GM18951 (cell line): ENCODE data around the gene INPP5B.

ENCODE experiments used
- POLR2A ChIP-seq: IDR thresholded peaks from 4 replicates; pipeline ENCODE4 v1.6.1; 2011; ENCODE audit warnings: mild to moderate bottlenecking; ENCODE audit not compliant: insufficient read length, insufficient read depth; ENCODE audit errors: extremely low read depth
- in situ Hi-C: fragments of 300-500 bp; cut with MboI; formaldehyde crosslinking; loops from one replicate; pipeline ENCODE4 v1.12.0; 2022; ENCODE audit warnings: low sequenced_read_pairs, mixed read lengths, inconsistent platforms; ENCODE audit not compliant: unreplicated experiment

The INPP5B gene

DNA sequence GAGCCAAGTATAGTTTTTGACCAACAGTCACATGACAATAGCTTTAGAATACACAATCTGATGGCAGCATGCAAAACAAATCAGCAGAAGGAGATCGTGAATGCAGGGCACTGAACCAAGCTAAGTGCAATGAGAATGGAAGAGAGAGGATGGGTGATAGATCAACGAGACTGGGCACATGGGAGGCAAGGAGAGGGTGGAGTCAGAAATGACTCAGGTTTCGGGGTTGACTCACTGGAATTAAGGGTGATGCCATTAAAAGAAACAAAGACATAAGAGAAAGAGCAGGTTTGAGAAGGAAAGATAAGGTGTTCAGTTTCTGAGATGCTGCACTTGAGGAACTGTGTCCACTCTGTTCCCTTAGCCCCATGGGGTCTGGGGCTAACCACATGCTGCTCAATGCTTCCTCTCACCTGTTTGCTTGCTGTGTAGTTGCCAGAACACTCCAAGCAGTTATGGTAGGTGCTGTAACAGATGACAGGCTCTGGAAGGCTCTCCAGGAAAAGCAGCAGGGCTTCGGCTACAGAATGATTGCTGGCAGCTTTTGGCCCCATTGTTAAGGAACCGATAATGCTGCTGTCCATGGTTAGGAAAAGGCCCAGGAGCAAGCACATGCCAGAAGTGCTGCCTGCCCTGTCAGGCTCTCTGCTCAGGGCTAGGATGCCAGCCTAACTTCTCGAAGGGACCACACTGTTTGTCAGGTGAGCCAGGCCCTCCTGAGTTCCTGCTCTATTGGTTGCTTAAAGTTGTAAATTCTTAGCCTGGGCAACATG is 81.3 kb downstream of the INPP5B start:
- in situ Hi-C loops, result no loop called here
- no peak for TF ChIP-seq POLR2A

DNA sequence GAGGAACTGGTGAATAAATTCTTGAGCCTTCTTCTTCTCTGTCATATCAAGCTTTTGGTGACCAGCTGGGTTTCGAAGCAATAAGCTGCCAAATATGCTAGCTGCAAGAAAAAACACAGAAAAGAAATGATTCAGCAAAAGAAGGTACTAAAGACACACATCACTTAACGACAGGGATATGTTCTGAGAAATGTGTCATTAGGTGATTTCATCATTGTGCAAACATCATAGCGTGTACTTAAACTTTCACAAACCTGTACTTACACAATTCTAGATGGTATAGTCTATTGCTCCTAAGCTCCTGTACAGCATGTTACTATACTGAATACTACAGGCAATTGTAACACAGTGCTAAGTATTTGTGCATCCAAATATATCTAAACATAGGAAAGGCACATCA is 84.5 kb downstream of the INPP5B start:
- TF ChIP-seq POLR2A, result no peak
- in situ Hi-C loops, result no loop called here

DNA sequence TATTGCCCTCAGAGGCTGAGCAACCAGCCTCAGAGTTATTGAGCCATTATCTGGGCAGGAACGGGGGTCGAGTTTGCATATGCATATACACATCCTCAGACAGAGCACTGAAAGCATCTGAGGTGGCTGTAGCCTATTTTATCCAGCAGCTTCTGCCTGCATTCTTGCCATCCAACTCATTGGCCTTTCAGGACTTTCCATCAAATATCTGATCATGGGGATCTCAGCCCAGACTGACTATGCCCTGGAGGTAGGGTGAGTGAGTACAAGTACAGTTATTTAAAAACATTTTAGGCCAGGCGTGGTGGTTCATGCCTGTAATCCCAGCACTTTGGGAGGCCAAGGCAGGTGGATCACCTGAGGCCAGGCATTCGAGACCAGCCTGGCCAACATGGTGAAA is 85.7 kb downstream of the INPP5B start:
- no peak for TF ChIP-seq POLR2A

GRCh38 chr1:37860346-37860666 is 86.5 kb downstream of the INPP5B start:
- no peak for TF ChIP-seq POLR2A
- in situ Hi-C loops, result no loop called here

More for the DNA sequence above, 85.7 kb downstream of the INPP5B start:
- in situ Hi-C loops, result no loop called here

DNA sequence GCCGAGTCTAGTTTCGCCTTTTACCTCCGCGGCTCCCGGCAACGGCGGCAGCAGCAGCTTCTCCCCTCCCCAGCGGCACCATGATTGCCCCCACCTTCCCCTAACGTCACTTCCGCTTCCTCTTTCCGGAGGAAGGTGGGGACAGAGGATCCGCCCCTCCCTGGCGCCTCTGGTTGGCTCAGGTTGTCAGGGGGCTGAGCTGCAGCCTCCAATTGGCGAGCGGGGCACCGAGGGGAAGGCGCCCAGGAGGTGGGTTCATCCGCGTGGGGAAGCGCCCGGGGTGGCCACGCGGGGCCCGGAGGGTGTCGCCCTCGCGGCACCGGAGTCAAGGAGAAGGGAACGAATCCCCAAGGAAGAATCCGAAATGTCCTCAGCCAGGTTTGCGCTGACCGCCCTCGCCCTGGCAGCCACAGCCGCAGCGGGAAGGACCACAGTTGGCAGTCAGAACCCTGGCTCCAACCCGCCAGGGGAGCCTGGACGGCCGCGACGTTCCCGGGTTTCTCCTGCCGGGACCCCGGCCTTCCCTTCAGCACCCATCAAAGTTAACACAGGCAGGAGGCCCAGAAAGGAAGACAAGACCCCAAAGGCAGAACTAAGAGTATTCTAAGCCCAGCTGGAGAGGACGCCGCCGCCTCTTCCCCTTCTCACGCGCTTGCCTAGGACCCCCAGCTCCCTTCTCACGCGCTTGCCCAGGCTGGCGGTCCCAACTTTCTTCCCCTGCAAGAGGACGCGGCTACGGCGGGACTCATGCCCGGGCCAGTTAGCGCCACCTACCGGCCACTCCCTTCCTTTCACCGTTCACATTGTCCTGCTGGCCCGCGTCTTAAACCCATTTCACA is 87.1 kb downstream of the INPP5B start, which contains the start of gene MTF1:
Gene MTF1, minus strand, starts transcription at position 86 of the 839 bp plus-strand sequence. CDS start 1,934 bp downstream, outside the sequence.
- in situ Hi-C loops, result loop anchor here (10.0 kb wide), 1 partner anchor 275 kb away; no protein-coding TSS in a partner anchor
- TF ChIP-seq POLR2A, result peak; percentile 74

- in situ Hi-C loops, result loop anchor here (10.0 kb wide), 1 partner anchor 274 kb away; no protein-coding TSS in a partner anchor
- no peak for TF ChIP-seq POLR2A
These were observed 87.8 kb downstream of the INPP5B start for GRCh38 chr1:37858931-37859506.

- in situ Hi-C loops, result loop anchor here (10.0 kb wide), 1 partner anchor 270 kb away; no protein-coding TSS in a partner anchor
- no peak for TF ChIP-seq POLR2A
These were observed 92.4 kb downstream of the INPP5B start for GRCh38 chr1:37854406-37854805.

- no peak for TF ChIP-seq POLR2A
- in situ Hi-C loops, result loop anchor here (10.0 kb wide), 1 partner anchor 268 kb away; no protein-coding TSS in a partner anchor
These were observed 93.7 kb downstream of the INPP5B start for GRCh38 chr1:37853157-37853556.

DNA sequence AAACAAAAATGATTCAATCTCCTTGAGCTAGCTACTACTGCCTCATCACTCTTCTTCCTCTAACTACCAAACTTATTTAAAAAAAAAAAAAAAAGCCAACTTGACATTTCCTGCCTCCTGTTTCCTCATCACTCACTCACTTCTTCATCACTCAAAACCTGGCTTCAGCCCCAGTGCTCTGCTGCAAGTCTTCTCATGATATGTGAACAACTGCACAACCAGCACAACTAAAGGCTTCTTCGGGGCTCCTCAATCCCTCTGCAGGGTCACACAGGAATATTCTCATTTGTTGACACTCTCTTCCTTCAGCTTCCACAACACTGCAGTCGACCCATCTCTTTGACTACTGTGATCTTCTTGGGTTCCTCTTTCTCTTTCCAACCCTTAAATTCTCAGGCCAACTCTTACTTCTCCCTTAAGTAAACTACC is 95.1 kb downstream of the INPP5B start:
- in situ Hi-C loops, result loop anchor here (10.0 kb wide), 1 partner anchor 267 kb away; no protein-coding TSS in a partner anchor
- no peak for TF ChIP-seq POLR2A

DNA sequence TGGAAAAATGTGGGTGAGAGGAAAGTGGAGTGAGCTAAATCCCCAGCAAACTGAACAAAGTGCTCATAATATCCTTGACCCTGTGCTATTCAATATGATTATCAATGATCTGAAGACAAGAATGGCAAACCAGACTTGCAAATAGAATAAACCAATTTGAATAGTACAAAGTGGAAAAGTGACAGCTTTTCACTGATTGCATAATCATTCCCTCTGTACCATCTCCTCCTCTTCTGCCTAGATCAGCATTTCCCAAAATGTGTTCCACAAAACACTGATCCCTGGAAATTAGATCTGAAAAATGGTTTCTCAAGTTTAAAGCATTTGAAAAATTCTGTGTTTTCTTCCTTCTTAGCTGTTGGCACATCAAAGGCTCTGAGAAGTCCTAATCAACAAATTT is 95.6 kb downstream of the INPP5B start:
- no peak for TF ChIP-seq POLR2A
- in situ Hi-C loops, result loop anchor here (10.0 kb wide), 1 partner anchor 266 kb away; no protein-coding TSS in a partner anchor

GRCh38 chr1:37850352-37850955 is 96.4 kb downstream of the INPP5B start:
- no peak for TF ChIP-seq POLR2A
- in situ Hi-C loops, result loop anchor here (10.0 kb wide), 1 partner anchor 266 kb away; no protein-coding TSS in a partner anchor

DNA sequence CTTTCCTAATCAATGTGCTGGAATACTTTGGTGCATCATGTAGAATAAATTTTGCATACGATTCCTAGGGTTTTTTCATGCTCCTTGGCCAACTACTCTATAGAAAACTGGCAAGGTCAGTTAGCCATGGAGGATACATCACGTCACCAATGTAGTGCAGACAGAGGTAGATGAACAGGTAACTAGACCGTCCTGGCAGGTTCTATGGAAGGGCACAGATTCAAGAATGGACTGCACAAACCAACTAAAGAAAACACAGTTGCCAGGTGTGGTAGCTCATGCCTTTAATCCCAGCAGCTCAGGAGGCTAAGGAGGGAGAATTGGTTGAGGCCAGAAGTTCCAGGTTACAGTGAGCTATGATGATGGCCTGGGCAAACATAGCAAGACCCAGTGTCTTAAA is 97.4 kb downstream of the INPP5B start:
- in situ Hi-C loops, result no loop called here
- no peak for TF ChIP-seq POLR2A

- in situ Hi-C loops, result no loop called here
- no peak for TF ChIP-seq POLR2A
These were observed 100.1 kb downstream of the INPP5B start for GRCh38 chr1:37846647-37847339.
